IPS DF 4.7 (cell line): Measurements from ENCODE around the gene CAVIN2.
A peak's percentile ranks its signal among the peaks of the same experiment; 100 is the strongest.

Experiments
- DNase-seq: peaks from one replicate; pipeline ENCODE4 v3.0.0-alpha.2; 2013; ENCODE audit warnings: low spot score; ENCODE audit errors: extremely low read depth

CAVIN2 gene, protein sequence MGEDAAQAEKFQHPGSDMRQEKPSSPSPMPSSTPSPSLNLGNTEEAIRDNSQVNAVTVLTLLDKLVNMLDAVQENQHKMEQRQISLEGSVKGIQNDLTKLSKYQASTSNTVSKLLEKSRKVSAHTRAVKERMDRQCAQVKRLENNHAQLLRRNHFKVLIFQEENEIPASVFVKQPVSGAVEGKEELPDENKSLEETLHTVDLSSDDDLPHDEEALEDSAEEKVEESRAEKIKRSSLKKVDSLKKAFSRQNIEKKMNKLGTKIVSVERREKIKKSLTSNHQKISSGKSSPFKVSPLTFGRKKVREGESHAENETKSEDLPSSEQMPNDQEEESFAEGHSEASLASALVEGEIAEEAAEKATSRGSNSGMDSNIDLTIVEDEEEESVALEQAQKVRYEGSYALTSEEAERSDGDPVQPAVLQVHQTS

DNA sequence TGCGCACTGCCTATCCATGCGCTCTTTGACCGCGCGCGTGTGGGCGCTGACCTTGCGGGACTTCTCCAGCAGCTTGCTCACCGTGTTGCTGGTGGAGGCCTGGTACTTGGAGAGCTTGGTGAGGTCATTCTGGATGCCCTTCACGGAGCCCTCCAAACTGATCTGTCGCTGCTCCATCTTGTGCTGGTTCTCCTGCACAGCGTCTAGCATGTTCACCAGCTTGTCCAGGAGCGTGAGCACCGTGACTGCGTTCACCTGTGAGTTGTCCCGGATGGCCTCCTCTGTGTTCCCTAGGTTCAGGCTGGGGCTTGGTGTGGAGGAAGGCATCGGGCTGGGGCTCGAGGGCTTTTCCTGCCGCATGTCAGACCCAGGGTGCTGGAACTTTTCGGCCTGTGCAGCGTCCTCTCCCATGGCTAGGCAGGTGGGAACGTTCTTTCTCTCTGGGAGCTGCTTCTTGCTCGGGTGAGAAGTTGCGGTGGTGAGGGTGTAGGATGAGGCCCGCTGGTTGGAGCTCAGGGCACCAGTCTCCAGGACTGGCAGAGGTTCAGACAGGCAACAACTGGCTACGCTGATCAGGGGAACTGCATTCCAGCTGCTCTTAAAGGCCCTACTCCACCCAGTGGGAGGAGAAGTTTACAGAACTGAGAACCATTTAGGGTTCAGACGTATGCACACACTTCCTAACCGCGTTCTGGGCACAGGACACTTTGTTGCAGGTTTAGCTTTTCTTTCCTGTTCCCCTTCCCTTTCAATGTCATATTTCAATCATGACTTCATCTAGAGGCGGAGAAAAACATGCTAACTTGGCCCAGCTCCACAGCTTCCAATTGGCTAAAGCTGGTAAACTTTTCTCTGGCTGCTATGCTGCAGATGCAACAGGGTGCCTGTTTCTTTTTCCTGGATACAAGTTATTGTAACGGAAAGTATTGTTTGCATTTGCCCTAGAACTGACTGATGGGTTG, at the start of gene CAVIN2:
TSS of gene CAVIN2 (minus strand) at position 574 of the 962 bp plus-strand sequence. CDS start at position 411, 163 bp downstream.
- DNase-seq: no peak

DNA sequence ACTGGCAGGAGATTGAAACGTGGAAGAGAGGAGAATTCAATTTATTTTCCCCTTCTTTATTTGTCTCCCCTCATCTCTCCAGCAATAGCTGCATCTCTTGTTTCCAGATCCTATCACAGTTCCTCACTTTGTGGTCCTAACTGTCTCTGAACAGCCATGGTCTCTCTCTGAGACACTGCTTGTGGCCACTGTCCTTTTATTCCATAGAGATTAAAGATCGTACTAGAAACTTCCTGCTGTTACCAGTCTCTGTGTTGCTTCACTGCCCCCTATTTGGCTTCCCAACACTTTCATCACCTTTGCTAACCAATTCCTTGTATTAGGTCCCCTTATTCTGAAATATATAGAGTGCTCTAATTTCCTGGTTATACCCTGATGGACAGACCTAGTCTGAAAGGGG, 48.9 kb upstream of the CAVIN2 start:
- DNase-seq: no peak

DNA sequence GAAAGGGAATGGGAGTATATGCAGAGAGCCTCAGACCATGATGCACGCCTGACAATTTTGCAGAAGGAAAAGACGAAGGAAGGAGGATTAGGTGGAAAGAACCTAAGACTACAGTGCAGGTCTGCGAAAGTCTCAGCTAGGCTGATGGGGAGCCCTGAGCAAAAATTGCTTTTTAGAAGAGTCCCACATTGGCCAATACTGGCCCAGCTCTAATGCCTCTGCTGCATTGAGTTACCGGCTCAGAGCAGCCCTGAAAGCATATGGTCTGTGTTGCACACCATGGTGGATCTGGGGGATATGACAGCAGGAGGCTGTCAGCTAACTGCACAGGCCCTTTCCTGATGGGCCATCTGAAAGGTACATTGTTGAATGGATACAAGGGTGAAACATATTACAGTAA, 48.3 kb upstream of the CAVIN2 start:
- DNase-seq: no peak

DNA sequence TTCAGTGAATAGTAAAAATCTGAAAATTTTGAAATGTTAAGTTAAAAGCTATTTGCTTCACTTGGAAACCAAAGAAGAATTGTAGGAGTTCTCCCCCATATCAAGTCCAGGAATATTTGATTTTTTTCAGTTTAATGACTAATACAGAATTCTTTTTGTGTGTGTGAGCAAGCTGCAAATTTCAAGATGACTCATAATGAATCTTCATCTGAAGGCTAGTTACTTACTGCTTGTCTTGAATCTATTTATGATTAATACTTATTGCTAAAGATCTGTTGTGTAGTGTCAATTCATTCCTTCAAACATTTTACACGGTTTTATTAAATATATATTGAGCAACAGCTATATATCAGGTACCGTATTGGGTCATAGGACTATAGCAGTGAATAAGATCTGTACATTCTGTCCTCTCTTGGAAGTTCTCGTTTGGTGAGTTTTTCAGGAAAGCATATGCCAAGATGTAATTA, 47.8 kb upstream of the CAVIN2 start:
- DNase-seq: no peak

DNA sequence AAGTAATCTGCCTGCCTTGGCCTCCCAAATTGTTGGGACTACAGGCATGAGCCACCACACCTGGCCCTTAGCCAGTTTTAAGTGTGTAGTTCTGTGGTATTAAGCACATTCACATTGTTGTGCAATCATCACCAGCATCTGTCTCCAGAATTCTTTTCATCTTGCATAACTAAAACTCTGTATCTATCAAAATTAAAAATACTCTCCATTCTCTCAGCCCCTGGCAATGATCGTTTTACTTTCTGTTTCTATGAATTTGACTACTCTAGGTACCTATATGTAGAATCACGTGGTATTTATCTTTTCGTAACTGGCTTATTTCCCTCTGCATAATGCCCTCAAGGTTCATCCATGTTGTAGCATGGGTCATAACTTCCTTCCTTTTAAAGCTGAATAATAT, 45.5 kb upstream of the CAVIN2 start:
- no peak for DNase-seq

DNA sequence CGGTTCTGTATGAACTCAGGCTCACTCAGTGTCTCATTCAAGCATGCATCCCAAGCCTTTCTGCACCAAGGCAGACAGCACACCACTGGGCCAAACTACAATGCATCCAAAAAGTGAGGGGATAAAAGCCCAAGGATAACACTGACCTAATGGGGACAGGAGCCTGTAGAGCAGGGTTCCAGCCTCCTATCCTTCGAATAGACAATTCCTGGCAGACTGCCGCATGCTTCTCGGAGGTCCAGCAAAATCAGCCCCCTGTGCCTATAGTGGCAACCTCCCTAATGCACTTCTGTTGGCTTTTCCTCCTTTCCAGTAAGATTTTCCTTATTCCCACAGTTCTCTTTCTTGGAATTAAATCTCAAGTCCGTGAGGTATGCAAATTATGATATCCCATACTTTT, 44.8 kb upstream of the CAVIN2 start:
- no peak for DNase-seq

DNA sequence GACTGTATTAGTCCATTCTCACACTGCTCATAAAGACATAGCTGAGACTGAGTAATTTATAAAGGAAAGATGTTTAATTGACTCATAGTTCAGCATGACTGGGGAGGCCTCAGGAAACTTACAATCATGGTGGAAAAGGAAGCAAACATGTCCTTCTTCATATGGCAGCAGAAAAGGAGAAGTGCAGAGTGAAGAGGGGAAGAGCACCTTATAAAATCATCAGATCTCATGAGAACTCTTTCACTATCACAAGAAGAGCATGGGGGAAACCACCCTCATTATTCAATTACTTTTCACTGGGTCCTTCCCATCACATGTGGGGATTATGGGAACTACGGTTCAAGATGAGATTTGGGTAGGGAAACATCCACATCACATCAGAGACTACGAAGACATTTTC, 43.0 kb upstream of the CAVIN2 start:
- DNase-seq: no peak

DNA sequence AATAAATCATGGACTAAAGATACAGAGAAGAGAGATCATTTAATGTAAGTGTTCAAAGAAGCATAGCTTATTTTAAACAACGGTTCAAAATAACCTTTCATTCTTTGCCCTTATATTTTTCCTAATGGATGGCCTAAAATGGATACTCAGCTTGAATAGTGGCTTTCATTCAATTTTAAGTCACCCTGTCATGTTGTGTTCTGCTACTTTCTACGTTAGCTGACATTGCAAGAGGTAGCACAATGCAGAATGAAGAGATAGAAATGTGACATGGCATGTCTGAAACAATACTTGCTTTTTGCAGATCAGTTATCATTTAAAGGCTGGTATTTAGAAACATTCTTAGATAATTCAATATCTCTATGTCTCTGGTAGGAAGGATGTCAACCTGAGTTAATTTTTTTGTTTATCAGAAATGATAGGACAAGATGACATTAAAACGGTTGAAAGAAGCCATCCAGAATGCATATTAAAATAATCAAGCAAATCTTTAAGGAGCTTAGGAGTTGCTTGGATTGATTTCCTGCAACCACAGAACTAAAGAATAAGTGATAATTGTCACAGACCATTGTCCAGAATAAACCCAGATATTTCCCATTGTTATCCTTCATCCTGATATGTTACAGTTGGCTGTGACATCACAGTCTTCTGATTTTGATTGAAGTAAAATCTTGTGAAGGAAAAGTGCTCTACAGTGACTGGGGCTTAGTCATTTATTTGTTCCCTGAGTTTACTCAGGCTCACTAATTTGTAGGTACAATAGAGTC, 41.7 kb upstream of the CAVIN2 start:
- DNase-seq: no peak

DNA sequence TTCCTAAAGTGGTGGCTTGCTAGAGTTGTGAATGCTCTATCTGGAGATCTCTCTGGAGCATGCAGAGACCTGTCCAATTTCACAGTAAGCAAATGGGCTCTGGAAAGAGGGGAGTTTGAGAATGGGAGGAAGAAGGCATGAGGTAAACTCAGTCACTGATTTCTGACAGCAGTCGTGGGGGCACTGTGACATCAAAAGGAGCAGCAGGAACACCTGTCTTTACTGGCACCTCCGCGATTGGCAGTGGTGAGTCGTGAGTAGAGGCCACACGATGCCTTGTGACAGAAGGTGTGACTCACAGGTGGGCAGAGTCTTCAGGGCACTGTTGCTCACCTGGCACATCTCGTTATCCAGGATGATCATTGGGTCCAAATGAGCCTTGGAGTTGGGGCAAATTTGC, 38.8 kb upstream of the CAVIN2 start:
- no peak for DNase-seq

DNA sequence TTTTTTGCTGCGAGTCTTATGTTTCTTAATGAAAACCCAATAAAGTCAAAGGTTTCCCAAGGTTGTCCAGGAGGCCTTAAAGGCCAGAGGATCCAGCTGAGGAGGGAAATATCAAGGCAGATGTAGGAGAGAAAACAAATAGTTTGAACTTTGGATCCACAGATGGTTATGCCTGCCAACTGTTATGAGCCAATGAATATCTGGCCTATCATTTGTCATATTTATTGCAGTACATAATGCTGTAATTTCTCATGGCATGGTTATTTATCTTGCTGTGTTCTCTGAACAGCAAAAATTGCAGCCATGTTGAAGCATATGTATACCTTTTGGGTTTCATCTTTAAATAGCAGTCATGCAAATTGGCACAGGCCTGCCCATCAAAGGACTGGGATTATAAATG, 38.2 kb upstream of the CAVIN2 start:
- no peak for DNase-seq

DNA sequence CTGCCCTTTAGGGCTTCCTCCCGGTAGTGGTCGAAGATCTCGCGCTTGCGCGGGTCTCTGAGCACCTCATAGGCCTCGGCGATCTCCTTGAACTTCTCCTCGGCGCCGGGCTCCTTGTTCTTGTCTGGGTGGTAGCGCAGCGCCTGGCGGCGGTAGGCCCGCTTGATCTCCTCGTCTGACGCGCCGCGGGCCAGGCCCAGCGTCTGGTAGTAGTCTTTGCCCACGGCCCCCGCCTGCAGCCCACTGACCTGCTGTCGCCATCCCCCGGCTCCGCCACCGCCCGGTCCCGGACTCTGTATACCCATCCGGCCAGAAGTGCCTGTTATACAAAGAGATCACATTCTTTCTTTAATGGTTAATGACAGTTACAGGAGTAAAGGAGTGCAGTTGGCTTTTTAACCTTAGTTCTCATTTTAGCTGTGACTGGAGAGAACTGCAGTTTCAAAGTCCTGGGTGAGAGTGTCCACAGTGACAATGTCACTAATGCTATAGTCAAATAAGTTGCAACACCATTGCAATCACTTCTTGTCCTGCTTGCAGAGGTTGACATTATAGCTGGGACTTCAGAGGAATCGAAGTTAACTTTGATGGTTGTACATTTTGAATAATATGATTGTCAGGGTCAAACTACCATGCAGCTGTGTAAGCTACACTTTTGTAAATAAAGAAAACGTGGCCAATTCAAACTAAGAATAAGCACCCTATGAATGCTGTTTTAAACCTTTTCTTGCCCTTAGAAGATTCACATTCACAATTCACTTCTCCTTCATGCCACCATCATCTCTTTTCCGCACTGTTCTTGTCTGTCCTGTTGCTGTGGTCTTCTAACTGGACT, 35.3 kb upstream of the CAVIN2 start:
- DNase-seq: no peak

DNA sequence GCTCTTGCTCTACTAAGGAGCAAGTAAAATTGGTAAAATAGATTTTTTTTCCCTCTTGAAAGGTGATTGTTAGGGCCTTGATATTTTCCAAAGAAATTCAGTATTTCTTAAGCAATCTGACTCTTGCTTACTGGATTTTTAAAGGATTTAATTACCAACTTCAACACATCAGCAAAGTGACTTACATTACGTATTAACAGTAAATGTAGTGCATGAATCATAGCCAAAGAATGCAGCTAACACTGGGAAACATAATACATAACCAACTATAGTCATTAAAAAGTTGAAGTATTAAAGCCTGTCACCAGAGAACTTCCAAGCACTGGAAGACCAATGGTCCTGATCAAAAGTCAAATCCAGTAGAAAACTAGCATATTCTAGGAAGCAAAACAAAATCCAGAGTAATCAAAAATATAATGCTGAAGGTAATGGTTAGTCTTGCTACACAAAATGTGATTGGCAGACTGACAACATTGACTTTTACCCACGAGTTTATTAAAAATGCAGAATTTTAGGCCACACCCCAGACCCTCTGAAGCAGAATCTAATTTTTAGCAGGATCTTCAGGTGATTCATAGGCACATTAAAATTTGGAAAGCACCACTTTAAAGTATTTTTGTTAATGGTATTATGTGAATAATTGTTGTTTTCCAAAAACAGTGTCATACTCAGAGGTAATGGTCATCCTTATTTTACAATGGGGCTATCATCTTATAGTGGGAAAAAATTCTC, 31.8 kb upstream of the CAVIN2 start:
- DNase-seq: no peak

DNA sequence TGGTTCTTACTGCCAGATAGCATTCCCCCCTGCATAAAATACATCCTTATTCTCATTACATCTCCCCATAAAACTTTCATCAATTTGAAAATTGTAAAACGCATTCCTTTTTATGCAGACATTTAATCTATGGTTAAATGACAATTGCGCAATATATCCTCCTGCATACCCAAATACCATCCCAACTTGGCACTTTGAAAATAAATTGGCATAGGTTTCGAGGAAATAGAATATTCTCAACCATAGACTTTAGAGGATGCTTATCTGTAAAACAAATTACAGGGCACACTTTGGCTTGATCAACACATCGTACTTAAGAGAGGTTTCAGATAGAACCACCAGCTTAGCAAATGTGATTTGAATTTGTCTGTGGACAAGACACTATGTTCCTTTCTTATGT, 31.0 kb upstream of the CAVIN2 start:
- DNase-seq: no peak

DNA sequence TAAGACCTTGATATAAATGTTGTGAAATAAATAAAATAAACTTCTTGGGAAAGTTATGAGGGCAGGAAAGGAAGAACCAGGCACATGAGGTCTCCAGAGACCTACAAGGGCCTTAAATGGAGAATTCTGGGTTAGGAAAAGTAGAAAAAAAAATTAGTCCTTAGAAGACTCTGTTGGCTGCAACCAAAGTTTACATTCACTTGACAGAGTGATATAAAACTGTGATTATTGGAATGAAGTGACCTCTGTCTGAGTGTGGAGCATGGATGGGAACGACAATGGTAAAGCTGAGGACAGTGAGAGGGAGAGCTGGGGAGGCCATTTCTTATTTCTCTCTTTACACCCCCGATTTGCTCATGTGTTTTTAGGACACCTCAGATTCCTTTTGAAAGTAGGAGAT, 29.0 kb upstream of the CAVIN2 start:
- no peak for DNase-seq

DNA sequence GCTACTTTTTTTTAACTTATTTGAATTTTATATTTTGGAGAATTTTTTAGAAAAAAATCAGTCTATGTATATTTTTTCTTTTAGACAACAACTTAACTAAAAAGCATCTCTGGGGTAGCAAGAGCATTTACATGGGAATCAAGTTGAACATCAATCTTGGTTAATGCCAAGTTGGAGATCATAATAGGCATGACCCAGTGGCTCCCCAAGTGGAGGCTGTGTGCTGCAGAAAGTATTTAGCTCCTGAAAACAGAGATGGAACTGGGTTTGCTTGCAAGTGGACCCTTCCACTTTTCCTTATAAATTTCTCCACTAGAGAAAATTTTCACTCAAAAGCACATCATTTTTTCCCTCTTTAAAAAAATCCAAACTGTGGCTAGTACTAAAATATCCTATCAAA, 23.9 kb upstream of the CAVIN2 start:
- no peak for DNase-seq

DNA sequence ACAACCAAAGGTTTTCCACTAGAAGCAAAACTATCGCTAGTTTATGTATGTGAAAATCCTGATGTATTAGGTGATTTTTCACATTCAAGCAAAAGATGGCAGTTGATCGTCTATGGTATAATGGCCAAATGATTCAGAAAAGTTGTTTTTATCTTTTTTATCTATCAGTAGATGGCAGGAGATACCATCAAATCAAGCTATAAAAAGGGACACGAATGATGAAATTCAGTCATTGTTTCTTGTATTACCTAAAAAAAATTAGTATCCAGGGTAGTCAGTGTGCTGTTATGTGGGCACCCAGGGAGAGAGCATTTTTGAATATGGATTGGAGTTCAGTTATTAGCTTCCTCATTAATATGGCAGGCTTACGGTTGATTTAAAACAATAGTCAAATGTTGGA, 22.9 kb upstream of the CAVIN2 start:
- no peak for DNase-seq

DNA sequence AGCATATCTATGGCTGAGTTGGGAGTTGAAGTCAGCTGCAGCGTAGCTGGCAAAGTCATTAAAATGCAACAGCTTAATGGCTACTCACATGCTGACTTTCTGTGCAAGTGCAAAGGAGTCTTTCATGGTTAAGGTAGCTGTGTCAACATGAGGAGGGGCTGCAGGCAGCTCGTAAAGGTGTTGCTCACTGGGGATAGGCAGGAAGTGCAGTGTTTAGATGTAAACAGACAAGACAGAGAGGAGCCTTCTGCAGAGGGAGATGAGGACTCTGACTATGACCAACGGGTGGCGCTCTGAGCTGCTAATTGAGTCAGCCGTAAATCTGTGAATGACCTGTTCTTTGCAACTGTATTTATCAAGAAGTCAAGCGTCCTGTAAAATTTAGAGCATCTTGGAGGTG, 22.3 kb upstream of the CAVIN2 start:
- DNase-seq: peak; percentile 66

DNA sequence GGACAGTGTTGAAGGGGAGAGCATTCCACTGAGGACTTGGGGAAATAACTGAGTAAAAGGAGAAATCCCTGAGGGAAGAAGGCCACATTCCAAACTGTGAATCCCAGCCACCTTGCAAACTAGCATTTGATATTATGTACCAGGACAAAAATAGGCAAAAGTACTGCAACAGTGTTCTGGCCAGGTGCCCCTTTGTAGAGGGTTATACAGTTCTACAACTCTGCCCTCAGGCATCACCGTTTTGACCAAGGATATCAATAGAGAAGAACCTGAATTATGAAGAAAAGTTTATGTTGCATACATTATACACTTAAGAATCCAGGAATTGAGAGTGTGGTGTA, 20.6 kb upstream of the CAVIN2 start:
- DNase-seq: no peak

DNA sequence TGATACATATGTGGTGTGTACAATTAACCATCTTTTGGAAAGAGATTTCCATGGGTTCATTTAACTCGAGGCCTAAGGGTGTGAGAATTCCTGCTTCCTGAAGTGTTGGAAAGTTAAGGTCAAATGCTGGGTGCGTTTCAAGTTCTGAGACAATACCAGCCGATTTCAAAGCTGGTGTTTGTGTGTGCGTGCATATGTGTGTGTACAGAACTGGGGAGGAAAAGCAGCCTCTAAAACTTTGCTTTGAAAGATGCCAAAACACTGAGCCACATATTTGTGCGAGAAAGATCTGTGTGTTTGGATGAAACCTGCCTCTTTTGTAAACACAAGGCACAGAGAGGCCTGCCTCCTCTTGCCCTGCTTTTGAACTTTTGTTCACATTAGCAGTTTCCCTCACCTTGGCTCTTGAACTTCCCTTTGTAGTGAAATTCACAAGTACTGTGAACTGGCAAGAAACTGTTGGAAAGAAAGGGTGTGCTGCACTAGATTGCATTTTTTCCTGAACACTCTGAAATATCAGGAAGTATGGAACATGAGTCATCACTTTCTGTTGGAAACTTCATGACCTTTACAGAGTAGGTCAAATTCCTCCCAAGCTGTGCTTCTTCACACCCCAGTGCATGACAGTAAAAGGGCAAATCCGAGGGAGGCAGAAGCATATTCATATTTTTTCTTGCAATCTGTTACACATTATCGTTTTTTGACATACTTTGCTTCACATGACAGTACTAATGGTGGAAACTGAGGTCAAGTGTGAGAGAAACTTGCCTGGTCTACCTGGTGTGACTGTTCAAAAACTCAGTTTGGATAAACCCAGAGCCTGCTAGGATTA, 20.0 kb upstream of the CAVIN2 start:
- no peak for DNase-seq
